GM11168 (cell line): ENCODE measurements around the gene VAMP5.
"Not testable (repeated sequence)": the region's sequence is repeated elsewhere in the genome, so short reads cannot be mapped to it uniquely, and the experiment has no call there.

Experiments used
- in situ Hi-C: fragments of 300-500 bp; cut with MboI; formaldehyde crosslinking; loops from one replicate; pipeline ENCODE4 v1.12.0; 2022; ENCODE audit warnings: low sequenced_read_pairs; ENCODE audit not compliant: unreplicated experiment

VAMP5 gene

DNA sequence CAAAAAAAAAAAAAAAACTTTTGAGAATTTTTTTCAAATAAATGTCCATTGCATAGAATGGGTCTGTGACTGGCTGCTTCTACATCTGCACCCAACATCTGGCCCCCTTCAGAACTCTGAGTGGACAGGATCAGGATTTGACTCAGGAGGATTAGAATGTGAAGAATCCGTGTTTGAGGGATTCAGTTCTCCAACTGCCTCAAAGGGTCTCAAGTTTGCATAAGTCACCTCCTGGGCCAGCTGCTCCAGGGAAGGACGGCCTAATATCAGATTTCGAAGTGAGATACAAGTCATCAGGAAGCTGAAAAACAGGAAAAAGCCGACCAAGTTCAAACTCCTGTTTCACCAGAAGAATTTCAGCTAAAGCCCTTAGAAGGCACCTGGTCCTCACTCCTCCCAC is 34.4 kb upstream of the VAMP5 start:
- in situ Hi-C loops, result no loop called here

DNA sequence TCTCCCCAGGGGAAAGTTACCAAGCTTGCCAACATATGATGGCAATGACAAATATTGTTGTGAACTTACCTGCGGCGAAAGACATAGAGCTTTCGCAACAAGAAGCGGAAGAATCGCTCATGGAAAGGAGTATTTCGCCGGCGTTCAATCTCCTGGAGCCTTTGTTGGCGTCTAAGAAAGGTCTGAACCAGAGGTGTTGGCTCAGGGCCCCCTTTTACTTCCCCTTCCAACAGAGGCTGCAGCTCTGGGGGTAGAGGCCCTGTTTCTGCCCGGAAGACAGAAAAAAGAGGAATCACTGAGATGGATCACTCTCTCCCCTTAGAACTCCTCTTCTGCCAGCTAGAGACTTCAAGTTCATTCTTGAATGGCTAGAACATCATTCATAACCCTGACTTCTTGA is 33.7 kb upstream of the VAMP5 start:
- in situ Hi-C loops, result no loop called here

DNA sequence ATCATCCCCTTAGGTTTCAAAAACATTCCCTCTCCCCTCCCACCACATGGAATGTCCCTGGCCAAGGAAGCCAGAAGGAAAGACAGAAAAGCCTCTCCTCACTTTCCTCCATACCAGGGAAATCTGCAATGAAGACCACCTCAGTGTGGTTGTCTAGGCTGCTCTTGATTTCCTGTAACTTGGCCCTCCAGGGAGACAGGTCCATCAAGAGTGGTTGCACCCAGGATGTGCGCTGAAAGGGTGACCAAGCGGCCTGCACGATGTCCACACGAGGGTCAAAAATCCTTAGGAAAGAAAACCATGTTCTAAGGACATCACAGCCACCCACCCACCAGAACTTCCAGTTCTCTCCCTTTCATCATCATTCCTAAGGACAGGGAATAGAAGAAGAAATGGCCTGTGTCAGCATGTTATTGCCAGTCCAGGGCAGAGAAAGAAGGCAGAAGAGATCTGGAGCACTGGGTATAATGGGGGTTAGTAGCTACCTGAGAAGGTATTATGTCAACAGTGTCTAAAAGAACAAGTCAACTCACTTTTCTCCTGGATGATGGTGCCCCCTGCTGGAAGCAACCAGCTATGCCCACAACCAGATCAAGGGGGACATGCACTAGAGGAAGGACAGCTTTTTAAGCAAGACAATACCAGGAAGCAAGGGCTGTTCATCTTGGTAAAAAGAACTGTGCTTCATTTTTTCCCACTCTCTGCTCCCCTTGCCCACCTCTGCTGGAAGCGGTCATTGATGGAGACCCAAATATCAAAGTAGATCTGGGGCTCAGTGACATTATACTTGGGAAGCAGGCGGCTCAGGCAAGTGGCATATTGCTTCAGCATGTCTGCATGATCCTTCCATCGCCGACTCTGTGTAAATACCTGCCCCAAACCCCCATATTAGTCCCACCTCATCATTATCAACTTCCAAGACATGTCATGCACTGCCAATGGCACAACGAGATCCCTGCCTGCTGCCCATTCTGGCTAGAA is 32.2 kb upstream of the VAMP5 start:
- in situ Hi-C loops, result no loop called here

DNA sequence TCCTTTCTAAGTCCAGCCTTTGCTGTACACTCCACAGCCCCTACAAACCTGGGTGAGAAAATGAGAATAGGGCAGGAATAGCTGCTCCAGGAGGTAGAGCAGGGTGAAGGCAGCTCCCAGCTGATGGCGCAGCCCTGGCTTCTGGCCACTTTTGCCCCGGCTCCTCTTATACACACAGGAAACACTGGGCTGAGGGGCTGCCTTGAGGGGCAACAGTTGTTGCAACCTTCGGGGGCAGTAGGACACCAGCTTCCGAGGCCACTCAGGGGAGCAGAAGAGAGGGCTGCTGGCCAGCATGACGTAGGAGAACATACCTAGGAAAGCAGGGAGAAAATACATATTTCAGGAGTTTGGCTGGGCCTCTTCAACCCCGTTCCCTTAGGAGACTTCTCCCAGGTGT is 31.0 kb upstream of the VAMP5 start:
- in situ Hi-C loops, result no loop called here

DNA sequence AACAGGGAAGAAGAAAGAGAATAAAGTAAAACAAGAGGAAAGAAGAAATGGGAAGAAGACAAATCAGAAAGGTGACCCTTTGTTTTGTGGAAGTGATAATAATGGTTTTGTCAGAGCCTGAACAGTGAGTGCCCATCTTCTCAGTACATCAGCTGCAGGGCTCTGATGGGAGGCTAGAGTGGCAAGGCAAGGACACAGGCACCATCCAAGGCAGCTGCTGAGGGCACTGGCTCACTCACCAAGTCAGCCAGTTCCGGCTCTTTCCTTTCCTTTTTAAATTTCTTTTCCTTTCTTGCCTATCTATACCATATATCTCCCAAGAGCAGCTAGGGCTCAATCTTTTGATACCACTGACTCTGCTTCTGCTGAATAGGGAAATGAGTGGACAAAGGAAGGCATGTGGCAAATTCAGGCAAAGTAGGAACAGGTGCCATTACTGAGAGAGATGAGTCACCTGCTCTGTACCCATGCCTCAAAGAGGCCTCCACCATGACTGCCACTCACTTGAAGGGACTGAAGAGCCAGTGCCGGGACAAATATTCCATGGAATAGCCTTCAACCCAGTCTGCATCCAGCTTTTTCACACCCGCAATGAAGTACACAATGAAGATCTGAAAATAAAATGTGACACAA is 29.1 kb upstream of the VAMP5 start:
- in situ Hi-C loops, result loop anchor here (5.0 kb wide), 1 partner anchor 138 kb away; the partner anchor contains the start of gene SH2D6

DNA sequence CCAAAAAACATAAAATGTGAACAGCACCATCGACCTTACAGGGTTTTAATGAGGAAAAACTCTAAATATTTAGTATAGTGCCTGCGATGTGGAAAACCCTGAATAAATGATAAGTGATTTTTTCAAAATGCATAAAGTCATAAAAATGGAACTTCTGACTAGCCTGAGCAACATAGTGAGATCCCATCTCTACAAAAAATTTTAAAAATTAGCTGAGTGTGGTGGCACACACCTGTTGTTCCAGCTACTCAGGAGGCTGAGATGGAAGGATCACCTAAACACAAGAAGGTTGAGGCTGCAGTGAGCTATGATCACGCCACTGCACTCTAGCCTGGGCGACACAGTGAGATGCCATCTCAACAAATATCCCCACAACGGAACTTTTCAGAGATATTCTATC is 27.1 kb upstream of the VAMP5 start:
- in situ Hi-C loops, result loop anchor here (5.0 kb wide), 1 partner anchor 140 kb away; the partner anchor contains the start of gene SH2D6

DNA sequence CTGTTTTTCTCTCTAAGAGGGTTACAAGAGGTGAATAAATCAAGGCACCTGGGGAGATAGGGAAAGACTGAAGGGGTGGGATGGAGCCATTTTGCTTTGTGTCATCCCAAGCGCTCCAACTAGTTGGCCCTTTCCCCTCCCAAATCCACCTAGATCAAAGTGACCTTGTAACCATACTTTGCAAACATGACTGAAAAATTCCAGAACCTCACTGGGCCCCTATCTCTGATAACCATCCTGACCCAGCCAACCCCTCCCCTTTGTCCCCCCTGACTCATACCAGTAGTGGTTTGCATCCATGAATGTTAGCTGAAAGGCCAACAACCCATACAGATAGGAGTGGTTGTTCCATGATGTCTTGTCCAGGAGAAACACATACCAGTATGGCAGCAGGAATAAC is 26.1 kb upstream of the VAMP5 start:
- in situ Hi-C loops, result loop anchor here (5.0 kb wide), 1 partner anchor 141 kb away; the partner anchor contains the start of gene SH2D6

DNA sequence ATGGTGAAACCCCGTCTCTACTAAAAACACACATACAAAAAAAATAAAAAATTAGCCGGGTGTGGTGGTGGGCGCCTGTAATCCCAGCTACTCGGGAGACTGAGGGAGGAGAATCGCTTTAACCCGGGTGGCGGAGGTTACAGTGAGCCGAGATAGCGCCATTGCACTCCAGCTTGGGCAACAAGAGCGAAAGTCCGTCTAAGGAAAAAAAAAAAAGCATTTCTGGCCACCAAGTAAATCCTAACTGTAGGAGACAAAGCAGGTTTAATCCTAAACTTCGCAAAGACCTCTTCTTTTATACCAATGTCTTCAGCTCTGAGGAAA is 23.9 kb upstream of the VAMP5 start:
- in situ Hi-C loops, result not testable (repeated sequence)

DNA sequence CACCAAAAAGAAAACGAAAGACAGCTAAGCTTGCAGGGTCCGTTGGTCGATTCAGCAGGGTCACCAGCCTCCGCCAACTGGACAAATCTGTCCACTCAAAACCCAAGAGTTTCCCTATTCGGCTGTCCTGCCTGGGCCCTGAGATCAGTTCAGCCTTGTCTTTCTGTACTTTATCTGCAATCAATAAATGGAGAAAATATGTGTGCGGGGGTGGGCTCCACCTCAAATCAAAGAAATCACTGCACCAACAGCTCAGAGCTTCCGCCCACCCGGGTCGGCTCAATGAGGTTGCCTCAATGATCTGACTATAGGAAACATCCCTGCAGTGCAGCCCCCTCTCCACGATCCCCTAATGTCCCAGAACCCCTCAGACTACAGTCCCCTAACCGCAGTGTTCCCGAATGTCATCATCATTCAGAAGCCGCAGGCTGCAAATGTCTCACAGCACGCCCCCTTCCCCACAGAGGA is 23.4 kb upstream of the VAMP5 start:
- in situ Hi-C loops, result no loop called here

DNA sequence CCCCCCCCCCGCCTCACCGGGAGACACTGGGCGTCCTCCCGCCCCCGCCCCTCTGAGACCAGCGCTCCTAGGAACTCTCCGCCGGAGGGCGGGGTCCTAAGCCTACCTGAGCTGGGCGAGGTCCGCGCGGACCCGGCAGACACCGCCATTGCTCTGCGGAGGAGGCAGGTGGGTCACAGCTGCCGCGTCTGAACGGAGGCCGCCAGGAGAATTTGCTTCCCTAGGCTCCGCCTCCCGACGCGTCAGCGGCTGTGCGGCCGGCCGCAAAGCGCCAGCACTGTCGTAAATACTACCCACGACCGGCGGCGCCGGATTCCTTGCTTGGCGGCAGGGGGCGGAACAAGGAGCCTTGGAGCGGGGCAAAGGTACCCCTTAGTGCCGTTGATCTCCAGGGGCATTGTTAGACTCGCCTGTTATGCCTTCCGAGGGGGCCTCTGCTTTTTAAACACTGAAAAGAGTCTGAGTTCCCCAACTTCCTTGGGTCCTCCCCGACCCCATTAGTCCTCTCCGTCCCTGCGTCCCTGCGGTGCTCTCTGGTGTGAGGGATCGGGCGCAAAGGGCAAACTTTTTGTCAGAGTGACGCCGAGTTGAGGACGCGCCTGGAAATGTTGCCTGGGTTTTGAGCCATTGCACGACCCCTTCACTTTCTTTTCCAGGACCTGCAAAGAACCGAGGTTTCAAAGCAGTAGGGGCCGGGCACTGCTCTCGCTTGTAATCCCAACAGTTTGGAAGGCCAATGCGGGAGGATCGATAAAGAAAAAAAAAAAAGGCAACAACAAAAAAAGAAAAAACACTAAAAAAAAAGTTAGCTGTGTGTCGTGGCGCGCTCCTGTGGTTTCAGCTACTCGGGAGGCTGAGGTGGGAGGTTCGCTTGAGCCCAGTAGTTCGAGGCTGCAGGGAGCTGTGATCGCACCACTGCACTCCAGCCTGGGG is 22.7 kb upstream of the VAMP5 start, which contains the start of gene GGCX:
GGCX (minus strand) TSS at position 214 of the 933 bp plus-strand sequence; CDS start at position 149, 65 bp downstream.
- in situ Hi-C loops, result no loop called here

DNA sequence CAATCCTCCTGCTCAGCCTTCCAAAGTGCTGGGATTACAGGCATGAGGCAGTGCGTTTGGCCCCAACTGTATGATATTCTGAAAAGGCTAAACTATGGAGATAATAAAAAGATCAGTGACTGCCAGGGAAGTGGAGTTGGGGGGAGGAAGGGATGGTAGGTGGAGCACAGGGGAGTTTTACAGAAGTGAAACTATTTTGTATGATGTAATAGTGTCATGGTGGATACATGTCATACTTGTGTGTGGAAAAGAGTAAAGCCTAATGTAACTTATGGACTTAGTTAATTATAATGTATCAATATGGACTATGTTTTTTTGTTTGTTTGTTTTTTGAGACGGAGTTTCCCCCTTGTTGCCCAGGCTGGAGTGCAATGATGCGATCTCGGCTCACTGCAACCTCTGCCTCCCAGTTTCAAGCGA is 20.1 kb upstream of the VAMP5 start:
- in situ Hi-C loops, result no loop called here

DNA sequence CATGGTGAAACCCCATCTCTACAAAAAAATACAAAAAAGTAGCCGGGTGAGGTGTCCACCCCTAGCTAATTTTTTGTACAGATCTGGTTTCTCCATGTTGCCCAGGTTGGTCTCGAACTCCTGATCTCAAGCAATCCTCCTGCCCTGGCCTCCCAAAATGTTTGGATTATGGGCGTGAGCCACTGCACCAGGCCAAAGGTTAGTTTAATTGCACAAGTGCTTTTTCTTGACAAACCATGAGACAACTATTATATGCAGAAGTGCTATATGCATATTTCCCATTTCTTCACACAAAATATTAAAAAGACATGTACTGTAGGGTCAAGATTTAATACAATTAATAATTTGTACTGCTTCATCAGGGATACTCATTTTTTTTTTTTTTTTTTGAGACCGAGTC is 18.0 kb upstream of the VAMP5 start:
- in situ Hi-C loops, result no loop called here

DNA sequence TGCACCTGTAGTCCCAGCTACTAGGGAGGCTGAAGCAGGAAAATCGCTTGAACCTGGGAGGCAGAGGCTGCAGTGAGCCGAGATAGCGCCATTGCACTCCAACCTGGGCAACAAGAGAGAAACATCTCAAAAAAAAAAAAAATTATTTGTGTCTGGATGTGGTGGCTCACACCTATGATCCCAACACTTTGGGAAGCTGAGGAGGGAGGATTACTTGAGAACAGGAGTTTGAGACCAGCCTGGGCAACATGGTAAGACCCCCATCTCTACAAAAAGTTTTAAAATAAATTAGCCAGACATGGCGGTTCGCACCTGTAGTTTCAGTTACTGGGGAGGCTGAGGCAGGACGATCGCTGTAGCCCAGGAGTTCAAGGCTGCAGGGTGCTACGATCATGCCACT is 8.5 kb upstream of the VAMP5 start:
- in situ Hi-C loops, result no loop called here

DNA sequence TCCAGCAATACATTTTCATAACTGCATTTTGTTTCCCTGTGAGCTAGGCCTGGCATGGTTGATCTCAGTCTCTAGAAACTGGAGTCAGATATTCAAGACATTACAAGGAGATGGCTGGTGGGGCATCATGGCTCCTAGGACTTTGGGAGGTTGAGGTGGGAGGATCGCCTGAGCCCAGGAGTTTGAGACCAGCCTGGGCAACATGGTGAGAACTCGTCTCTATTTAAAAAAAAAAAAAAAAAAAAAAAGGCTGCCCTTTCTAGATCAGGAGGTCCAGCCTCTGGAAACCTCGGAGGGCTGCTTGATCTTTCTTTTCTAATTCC is 7.2 kb upstream of the VAMP5 start:
- in situ Hi-C loops, result no loop called here

DNA sequence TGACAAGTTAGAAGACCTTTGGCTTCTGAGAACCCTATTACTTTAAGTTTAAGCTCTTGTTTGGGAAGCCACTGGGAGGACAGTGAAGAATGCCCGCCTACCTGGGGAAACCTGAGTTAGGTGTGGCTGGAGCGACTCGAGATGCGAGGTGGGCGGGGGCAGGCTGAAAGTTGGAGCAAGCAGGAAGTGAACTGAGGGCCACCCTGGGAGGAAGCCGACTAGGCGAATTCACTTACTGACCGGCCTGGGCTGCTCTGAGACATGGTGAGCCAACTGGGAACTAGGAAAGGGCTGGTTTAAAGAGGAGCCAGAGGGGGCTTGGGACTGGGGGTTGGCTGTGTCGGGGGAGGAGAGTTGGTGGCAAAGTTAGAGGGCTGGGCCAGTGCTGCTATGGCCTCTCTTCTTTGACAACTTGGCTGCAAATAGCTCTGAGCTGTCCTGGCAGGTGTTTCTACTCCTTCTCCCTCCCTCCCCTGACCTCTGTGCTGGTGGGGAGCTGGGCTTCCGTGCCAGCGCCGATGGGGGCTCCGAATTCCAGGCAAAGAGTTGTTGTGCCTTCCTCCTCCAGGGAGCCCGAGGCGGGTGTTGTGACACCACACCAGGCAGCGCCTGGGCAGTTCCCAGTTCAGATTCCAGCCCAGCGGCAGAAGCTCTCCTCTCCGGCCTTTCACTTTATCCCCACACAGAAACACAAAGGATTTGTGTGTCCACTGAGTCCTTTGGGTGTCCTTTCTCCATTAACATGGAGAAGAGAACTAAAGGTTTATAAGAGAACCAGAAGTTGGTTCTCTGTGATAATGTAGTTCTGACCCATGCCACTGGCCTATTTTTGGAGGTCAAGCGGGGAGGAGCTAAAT is 6.6 kb upstream of the VAMP5 start, which contains the start of gene VAMP8:
VAMP8 (plus strand) TSS at position 201 of the 857 bp plus-strand sequence; CDS start at position 262, 61 bp downstream.
- in situ Hi-C loops, result no loop called here

DNA sequence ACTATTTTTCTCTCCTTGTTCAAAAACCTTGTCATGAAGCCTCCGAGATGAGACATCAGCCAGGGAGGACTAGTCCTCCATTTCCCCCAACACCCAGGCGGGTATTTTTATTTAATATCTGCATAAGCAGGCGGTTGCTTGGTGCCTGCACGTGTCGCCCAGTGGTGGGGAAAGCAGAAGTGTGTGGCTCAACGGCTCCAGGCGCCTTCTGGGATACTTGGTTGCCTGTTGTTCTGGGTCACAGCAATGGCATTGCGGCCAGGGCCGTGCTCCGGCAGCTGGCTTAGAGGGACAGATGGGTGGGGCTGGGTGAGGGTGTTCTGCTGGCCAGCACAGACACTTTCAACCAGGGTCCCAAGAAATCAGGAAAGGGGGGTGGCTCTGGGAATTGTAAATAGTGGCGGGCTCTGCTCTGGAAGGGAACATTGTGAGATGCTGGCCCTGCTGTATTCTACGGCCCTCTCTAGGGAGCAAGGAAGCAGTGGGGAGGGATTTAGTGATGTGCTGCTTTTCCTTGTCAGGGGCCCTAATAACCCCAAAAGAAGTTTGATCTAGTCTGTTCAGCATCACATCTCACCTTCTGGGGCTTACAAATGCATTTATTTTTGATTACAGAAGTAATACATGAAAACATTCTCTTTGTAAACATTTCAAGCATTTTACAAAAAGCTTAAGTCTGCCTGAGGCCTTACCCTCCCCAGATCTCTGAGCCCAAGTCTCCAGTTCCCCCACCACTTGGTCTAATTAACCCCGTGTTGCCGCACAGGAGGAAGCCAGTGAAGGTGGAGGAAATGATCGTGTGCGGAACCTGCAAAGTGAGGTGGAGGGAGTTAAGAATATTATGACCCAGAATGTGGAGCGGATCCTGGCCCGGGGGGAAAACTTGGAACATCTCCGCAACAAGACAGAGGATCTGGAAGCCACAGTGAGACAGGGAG is 5.7 kb upstream of the VAMP5 start:
- in situ Hi-C loops, result no loop called here

DNA sequence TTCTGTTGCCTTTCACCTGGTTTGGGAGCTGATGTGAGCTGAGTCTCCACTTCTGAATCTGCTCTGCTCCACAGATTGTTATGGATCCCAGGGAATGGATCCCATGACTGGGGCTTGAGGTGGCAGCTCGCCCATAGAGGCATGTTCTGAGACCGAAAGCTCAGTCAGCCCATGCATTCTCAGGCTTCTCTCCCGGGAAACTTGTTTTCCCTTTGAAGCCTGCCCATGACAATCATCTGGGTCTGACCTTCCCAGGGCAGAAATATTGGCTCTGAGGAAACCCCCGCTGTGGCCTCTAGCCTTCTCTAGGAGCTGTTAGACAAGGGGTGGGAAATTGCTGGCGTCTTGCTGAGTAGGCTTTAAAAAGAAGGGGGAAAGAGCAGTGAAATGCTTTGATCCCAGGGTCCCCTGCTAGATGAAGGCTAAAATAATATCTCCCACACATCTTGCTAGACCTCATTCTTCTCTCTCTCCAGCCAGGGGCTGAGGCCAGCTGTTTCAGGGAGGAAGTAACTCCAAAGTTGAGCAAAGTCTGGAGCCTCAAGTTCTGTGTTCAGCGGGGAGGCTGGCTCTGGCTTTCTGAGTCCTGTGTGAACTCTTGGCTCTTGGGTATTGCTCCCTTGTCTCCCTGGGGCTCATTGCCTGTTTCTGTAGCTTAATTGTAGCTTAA is 4.8 kb upstream of the VAMP5 start:
- in situ Hi-C loops, result no loop called here

DNA sequence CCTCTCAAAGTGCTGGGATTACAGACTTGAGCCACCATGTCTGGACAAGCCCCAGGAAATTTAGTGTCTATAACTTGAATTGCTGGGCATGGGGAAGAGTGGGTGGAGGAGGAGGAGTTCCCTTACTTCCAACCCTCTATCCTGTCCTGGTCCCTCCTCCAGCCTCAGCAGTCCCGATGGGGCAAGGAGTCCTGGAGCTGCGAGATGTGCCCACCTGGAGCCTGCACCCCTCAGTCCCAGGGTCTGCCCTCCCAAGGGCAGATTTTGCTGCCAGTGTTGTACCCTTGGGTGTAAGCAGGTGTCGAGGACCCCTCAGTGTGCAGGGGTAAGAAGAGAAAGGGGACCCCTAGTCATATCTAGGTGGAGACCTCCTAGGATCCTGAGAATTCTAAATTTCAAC is 4.0 kb upstream of the VAMP5 start:
- in situ Hi-C loops, result no loop called here
